NCI-H2029 (cell line): ENCODE measurements around the gene PTPN13.
"Not testable (repeated sequence)": the region's sequence is repeated elsewhere in the genome, so short reads cannot be mapped to it uniquely, and the experiment has no call there.

ENCODE experiments used
- DNase-seq: peaks from one replicate; lab custom pipeline; 2025; lab: John Stamatoyannopoulos, UW

Gene PTPN13

DNA sequence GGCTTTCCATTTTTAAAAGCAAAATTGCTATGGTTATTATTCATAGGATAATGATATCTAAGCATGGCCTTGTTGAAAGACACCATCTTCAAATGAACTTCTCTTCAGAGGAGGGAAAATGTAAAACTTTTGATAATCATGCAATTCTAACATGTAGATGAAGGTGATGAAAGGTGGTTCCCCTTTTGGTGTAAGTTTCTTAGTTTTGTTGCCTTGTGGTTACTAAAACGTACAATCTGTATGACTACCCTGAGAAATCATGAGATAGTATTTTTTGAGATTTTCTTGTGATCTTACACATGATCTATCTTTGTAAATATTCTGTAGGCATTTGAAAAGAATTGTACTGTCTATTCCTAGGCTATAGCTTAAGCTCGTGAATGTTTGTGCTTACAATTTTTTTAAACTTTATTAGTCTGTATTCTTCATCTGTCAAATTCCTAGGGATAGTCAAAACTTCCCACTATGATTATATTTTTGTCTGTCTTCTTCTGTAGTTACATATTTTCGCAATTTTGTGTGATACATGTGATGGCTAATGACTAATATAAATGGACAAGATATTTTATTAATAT, 47.5 kb downstream of the PTPN13 start:
- DNase-seq = no peak

DNA sequence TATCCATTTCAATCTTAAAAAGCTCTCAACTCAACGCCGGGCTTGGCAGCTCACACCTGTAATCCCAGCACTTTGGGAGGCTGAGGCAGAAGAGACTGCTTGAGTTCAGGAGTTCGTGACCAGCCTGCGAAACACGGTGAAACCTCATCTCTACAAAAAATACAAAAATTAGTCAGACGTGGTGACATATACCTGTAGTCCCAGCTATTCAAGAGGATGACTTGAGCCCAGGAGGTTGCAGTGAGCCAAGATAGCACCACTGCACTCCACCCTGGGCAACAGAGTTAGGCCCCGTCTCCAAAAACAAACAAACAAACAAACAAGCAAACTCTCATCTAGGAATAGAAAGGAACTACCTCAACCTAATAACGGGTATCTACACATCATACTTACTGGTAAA, 50.8 kb downstream of the PTPN13 start:
- no peak for DNase-seq

DNA sequence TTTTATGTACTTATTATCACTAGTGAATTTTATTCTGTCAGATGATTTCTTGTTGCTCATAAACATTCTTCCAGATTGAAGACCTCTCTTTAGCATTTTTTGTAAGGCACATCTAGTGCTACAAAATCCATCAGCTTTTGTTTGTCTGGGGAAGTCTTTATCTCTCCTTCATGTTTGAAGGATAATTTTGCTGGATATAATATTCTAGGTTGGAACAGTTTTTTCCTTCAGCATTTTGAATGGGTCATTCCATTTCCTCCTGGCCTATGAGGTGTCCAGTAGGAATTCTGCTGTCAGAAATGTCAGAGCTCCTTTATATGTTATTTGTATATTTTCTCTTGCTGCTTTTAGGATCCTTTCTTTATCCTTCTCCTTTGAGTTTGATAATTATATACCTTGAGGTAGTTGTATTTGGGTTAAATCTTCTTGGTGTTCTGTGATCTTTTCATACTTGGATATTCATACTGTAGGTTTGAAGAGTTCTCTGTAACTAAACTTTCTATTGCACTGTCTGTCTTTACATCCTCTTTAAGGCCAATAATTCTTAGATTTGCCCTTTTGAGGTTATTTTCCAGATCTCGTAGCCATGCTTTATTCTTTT, 58.3 kb downstream of the PTPN13 start:
- DNase-seq = no peak

DNA sequence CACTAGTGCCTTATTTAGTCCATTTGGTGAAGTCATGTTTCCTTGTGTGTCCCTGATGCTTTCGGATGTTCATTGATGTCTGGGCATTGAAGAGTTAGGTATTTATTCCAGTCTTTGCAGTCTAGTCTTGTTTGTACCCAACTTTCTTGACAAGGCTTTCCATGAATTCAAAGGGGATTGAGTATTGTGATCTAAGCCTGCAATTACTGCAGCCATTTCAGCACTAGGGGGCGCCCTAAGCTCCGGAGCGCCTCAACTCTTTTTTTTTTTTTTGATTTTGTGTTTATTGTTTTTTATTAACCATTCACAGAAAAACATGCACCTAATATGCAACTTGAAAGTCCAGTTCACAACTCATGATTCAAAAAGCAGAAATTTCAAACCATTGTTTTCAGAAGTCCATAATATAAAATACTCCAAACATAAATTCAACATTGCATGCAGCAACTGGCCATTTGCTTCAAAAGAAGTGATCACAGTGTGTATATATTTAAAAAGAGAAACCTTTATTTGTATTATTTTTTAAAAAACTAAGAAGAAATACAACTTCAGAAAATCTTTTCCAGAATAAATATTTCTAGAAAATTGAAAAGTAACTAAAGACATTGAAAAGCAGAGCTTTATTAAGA, 59.2 kb downstream of the PTPN13 start:
- peak; percentile 0 for DNase-seq

DNA sequence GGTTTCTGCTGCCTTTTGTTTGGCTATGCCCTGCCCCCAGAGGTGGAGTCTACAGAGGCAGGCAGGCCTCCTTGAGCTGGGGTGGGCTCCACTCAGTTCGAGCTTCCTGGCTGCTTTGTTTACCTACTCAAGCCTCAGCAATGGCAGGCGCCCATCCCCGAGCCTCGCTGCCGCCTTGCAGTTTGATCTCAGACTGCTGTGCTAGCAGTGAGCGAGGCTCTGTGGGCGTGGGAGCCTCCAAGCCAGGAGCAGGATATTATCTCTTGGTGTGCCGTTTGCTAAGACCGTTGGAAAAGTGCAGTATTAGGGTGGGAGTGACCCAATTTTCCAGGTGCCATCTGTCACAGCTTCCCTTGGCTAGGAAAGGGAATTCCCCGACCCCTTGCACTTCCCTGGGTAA, 62.7 kb downstream of the PTPN13 start:
- DNase-seq = not testable (repeated sequence)

DNA sequence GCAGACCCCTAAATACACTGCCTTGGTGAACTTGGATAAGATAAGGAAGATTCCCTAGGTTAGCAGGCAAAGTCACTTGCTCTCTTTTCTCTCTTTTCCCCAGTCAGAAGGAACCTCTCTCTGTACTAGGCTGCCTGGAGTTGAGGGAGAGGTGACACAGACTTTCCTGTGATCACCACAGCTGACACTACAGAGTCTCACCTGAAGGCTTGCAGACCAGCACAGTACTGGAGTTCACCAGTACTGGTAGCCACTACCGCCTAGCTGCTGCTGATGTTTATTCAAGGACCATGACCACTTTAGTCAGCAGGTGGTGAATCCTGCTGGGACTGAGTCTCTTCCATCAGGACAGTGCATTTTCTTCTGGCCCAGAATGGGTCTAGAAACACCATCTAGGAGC, 63.3 kb downstream of the PTPN13 start:
- no peak for DNase-seq

DNA sequence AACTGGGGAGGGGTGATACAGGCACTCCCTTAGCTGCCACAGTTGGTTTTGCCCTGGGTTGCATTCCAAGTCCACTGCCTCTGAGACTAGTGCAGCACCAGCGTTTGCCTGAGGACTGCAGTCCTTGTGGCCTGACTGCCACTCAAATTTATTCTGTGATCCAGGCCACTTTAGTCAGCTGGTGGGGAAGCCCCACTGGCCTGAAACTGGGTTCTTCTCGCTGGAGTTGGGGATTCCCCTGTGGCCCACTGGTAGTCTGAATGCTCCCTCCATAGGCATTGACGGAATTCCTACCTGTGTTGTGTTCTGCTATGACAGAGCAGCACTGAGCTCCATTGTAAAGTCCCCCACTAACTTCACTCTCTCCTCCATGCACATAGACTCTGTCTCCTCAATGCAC, 63.8 kb downstream of the PTPN13 start:
- DNase-seq = no peak

DNA sequence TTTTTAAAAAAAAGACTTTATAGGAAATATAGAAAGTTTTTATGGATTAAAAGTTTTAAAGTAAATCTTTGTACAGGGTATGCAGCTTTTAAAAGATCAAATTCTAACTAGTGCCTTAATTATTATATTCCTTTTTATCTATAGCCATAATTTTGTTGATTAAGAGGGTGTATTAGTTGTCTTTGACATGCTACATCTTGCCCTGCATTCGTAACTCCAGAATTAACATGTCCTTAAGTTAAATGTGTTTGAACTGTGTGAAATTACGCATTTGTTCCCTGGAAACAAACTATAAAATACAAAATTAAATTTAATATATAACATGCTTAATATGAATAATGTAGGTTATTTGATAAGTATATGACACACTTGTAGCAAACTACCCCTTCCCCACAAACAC, 66.3 kb downstream of the PTPN13 start:
- no peak for DNase-seq

DNA sequence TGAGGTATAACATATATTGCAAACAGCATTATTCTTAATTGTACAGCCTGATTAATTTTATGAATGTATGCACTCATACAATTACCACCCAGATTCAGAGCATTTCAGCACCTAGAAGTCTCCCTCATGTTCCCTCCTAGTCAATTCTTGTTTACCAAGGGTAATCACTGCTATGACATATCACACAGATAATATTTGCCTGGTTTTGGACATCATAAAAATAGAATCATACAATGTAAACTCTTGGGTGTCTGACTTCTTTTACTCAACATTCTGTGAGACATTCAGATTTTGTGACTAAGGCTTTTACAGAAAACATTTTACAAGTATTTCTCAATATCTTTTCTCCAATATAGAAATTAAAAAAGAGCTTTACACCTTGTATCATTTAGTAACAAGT, 66.9 kb downstream of the PTPN13 start:
- no peak for DNase-seq

DNA sequence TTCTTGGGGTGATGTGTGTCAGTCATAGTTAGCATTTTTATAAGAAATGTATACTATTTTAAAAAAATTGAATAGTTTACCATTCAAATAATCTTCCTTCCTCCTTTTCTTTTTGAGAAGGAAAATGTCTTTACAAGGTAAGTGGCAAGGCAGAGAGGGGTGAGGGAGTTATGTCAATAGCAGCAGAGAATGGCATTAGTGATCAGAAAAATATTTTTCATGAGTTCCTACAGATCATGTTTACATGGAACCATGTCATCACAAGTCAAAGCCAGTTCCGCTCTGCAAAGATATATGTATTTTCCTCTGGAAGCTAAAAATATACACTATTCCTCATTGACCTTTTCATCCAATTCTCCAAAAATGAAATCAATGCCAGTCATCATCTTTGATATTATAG, 67.3 kb downstream of the PTPN13 start:
- DNase-seq = no peak

DNA sequence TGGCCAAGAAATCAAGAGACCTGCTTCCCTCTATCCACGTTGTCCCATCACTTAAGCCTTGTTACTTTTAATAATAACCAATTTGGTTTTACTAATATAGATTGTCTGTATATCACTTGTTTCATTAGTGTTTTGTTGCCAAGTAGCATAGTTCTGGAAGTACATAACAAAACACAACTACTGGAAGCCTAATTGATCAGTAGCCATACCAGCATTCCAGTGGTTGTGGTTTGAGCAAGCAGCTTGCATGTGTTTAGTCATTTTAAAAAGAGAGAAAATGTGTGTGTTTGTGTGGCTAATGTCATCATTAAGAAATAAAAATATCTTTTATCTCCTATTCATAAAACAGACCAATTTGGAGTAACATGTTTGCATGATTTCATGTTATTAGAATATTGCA, 70.8 kb downstream of the PTPN13 start:
- no peak for DNase-seq

DNA sequence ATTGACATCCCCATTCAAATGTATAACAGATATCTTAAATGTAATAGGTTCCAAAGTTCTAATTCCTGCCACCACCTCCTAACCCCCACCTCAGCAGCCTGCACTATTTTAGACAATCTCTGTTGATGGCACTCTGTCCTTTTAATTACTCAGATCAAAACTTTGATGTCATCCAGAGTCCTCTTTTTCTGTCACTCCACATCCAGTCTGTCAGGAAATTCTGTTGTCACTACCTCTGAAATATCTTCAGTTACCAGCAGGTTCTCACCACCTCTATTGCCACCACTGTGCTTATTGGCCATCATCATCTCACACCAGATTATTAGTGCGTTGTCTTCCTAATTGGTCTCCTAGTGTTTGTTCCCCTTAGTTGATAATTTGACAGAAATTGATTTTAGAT, 76.2 kb downstream of the PTPN13 start:
- DNase-seq = no peak

DNA sequence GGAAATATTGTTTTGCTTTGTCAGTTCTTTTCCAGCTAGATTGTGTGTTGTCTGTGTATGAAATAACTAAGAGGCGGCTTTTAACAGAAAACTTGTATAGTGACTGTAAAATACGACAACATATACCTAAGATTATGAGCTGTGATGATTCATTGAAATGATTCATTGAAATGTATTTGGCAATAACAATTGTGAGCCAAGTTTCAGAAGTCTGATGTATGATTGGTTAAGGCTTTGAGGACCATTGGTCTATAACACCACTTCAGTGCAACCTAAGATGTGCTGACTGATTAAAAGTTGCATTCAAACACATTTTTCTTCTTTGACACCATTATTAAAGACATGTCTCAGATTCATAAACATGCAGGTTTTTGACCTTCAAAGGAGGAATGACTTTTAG, 76.6 kb downstream of the PTPN13 start:
- no peak for DNase-seq

DNA sequence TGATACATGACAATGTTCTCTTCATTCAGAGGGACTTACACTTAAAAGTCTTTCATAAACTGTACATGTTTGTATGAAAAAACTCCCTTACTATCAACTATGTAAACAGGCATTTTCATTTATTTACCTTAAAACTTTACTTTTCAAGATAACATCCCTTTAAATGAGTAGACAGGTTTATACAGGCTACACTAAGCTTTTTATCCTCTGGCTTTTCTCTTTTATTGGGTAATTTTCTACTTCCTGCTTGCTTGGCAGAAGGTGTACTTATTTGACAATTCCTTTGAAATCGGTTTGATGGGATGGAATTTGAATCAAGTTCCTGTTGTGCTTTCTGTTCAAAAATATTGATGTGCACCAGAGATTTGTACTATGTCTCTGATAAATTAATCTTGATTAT, 81.4 kb downstream of the PTPN13 start:
- DNase-seq = no peak

DNA sequence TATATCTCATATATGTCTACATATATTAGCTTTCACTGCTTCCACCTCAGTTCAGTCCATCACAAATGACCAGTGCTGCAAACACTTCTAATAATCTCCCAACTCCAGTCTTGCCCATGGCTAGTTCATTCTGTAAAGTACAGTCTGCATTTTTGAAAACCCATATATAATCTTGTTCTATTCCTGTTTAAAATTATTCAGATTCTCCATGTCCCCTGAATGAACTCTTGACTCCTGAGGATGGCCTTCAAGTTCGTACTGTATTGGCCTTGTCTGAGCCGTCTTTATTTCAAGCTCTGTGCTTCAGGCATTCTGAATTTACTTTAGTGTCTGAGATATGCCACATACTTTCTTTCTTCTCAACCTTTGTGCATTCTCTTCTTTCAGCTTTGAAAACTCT, 84.7 kb downstream of the PTPN13 start:
- DNase-seq = no peak

DNA sequence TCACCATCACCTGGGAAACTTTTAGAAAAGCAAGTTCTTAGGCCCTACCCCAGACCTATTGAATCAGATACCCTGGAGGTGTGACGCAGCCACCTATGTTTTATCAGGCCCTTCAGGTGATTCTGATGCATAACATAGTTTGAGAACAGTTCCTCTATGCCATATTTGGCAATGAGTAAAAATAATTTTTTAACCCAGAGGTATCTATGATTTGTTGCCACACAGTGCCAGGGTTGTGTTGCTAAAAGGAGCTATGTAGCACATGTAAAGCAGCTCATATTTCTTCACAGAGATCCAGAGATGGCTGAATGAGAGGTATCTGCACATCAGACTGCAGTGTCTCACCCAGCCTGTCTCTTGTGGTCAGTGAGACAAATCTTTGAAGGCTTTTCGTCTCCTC, 85.3 kb downstream of the PTPN13 start:
- no peak for DNase-seq

DNA sequence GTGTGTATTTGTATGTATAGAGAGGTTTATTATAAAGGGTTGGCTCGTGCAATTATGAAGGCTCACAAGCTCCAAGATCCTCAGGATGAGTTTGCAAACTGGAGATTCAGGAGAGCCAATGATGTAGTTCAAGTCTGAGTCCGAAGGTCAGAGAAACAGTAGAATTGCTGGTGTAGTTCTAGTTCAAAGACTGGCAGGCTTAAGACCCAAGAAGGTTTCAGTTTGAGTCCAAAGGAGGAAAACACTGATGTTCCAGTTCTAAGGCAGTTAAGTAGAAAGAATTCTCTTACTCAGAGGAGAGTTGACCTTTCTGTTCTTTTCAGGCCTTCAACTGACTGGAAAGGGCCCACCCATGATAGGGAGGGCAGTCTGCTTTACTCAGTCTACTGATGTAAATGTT, 89.1 kb downstream of the PTPN13 start:
- no peak for DNase-seq

DNA sequence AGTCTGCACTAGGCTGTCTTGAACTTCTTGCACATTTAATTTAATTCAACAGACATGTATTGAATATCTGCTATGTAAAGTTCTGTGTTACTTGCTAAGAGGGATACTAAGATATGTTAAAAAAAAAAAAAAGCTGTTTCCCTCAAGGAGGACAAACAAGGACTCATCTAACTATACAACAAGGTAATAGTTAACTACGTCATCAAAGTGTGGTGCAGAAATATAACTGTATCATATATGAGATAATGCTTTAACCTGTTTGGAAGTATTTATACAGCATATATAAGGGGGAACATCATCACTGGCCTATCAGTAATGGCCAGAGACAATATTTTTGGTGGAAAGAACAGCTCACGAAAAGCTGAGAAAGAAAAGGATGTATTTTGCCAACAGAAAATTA, 89.9 kb downstream of the PTPN13 start:
- DNase-seq = no peak

DNA sequence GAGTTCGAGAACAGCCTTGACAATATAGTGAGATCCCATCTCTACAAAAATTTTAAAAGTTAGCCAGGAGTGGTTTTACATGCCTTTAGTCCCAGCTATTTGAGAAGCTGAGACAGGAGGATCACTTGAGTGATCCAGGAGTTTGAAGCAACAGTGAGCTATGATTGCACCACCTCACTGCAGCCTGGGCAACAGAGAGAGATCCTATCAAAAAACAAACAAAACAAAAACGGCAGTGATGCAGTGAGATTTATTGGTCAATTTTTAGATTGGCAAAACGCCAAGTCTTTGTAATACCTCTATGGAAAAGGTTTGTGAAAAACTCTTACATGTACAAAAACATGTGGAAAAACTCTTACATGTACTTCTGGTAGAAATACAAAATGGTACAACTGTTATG, 91.3 kb downstream of the PTPN13 start:
- no peak for DNase-seq

DNA sequence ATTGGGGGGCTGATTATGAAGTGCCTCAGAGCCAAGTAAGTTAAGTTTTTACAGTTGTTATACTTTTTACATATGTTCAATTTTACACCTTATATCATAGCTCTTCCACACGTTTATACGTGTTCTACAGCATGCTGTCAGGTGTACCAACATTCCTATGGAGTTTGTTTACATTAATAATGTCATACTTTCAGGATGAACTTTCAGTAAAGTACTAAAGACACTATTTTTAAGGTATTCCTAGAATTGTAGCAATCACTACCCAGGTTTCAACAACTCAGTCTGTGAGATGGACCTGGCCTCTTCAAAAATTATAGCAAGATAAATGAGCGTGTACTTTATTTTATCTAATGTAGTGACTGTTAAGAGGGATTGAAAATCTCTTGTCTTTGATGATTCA, 92.6 kb downstream of the PTPN13 start:
- DNase-seq = no peak

DNA sequence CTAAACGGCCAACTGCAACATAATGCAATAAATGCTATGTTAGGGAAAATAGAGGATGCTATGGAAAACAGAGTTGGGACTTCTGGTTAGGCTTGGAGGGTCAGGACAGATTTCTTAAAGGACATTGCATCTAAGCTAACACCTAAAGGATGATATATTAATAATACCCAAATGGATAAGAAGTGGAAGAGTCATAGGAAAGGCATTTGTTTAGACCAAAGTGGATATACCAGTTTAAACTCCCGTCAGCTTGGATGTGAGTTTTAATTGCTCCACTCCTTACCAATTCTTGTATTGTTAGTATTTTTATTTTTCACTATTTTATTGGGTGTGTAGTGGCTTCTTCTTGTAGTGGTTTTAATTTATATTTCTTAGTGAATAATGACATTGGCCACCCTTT, 93.9 kb downstream of the PTPN13 start:
- no peak for DNase-seq

DNA sequence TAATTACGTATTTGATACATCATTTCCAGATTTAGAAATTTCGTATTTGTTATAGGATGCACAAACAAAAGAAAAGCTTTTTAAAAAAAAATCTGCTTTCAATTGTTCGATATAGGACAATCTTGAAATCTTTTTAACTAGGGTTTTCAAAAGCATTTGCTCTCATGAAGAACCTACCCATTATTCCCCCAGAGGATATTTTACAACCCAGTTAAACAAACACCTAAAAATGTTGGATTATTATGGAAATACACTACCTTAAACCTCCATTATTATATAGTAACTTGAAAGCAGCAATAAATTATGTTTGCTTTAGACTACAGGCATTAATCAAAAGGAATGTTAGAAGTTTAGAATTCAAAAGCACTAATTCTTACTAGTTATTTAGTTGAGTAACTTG, 110.5 kb downstream of the PTPN13 start:
- DNase-seq = no peak

DNA sequence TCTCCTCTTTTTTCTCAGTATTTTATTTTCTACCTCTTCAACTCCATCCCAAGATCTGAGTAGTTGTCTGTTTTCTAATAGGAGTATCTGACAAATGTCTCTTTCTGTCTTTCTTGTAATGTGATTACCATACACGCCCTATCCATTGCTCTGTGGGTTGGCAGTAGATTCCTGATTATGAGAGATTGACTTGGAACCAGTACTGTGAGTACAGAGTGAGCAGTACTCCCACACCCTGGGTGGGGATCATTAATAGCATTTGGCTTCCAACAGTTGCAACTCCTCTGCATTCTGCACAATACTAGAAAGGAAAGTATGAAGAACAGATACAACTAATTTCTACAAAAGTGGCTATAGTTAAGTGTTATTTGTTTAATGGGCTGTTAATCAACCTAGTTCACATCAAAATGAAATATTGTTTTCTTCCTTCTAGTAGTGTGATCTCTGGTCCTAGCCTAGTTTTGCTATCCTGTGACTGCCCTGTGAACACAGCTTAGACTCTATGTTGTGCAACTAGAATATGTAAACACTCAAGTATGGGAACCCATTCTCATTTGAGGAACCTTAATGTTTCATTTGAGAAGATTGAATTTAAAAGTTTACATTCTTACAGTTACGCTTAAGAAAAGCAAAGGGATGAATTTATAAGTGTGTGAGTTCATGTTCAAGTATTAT, 112.9 kb downstream of the PTPN13 start:
- no peak for DNase-seq

DNA sequence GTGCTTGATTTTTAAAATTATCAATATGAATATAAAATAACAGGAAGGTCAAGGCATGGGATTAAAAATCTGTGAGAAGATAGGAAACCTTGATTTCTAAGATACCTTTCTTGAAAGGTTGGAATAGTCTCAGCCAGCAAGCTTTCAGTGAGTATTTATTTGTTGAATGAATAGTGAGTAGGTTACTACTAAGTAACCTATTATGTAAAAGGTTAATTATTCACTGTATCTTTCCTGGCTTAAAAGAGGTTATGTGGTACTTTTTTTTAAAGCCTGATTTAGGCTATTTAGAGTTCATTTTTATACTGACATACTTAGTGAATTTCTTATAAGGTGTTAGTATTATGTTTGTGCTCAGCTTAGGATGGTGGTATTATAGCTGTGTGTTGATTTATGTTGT, 123.5 kb downstream of the PTPN13 start:
- no peak for DNase-seq
